Activated T-cell treated with anti-CD3 and anti-CD28 coated beads, Interleukin-2, amount 50 U/mL, for 1 hour (primary cell): ENCODE results near the gene RAB9A.
A peak's percentile ranks its signal among the peaks of the same experiment; 100 is the strongest.
"Not testable (repeated sequence)": the region's sequence is repeated elsewhere in the genome, so short reads cannot be mapped to it uniquely, and the experiment has no call there.

Source experiments
- DNase-seq: peaks from one replicate; pipeline ENCODE4 v3.0.0-alpha.2; 2020

Gene RAB9A

GRCh38 chrX:13703135-13703534, 14.2 kb downstream of the RAB9A start:
- DNase-seq = no peak

- DNase-seq = no peak
Measured at GRCh38 chrX:13703589-13703988, 14.7 kb downstream of the RAB9A start.

- no peak for DNase-seq
Measured at GRCh38 chrX:13711141-13711540, 22.2 kb downstream of the RAB9A start.

DNA sequence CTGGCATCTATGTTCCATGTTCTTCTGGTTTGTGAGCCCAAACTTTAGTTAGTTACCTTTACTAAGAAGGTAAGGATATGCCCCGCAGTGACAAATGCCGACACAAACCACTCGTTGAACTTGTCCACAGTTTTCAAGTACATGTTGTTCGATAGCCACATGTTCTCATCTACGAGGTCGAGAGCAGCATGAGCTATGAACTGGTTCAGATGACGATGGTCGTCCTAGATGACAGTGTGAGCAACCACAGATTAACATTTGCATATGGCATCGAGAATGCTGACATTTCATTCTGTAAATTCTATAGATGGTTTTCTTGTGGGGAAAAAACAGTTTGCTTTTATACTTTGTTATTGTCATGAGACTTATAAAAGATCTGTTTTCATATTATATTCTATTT, 27.5 kb downstream of the RAB9A start:
- no peak for DNase-seq

DNA sequence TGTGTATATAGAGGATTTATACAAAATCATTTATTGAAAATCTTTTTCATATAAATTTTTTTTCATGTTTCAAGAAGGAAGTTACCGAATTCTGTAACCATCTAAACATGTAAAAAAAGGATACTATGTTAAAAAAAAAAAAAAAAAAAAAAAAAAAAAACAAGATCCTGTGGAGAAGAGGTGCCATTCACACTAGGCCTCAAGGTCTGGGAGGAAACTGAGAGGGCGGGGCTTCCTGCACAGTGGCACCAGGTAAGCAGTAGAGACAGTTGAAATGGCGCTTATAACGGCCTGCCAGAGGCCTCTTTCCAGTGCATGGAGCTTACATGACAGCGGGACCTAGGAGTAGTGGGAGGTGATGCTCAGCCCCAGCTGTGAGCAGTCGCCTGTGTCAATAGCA, 28.0 kb downstream of the RAB9A start:
- peak; percentile 31 for DNase-seq

GRCh38 chrX:13717700-13718472, 29.0 kb downstream of the RAB9A start:
- no peak for DNase-seq

DNA sequence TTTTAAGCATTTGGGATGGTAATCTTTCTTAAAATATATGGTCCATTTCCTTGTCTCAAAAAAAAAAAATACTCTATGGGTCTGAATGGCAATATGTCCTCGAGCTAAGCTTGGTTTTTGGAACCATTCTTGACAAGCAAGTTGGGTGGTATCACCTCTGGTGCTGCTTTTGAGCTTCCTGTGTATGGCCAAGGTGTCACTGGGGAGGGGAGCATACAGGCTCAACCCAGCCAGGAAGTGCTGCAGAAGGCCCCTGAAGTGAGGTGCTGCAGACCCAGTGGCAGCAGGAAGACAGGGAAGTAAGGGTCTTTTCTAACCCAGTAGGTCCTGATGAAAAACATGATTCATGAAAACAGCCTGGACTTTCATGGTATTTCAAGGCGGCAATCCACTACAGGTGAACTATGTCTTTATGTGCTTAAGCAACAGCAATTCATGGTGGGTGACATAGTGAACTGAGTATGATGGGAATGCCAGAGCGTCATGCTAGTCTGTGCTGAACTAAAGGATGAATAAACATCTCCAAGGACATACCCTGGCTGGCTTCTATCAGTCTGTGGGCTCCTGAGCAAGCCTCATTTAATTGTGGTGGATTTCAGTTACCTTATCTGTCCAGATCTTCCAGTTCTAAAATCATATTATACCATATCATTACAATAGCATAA, 30.4 kb downstream of the RAB9A start:
- DNase-seq = no peak

DNA sequence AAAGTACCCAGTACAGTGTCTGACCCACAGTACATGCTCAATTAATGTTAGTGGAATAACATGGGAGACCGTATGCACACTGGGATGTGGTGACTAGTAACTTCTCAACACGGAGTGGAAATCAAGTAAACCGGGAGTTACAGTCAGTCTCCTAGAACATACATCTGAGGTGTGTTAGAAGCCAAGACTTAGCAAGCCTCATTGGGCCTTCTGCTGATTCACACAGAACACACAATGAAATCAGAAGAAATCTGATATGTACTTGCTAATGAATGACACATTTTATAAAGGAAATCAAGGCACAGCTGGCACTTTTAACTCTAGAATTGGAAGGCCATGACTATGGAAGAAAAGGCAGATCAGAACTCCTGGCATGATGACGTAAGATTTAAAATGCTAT, 32.4 kb downstream of the RAB9A start:
- no peak for DNase-seq

DNA sequence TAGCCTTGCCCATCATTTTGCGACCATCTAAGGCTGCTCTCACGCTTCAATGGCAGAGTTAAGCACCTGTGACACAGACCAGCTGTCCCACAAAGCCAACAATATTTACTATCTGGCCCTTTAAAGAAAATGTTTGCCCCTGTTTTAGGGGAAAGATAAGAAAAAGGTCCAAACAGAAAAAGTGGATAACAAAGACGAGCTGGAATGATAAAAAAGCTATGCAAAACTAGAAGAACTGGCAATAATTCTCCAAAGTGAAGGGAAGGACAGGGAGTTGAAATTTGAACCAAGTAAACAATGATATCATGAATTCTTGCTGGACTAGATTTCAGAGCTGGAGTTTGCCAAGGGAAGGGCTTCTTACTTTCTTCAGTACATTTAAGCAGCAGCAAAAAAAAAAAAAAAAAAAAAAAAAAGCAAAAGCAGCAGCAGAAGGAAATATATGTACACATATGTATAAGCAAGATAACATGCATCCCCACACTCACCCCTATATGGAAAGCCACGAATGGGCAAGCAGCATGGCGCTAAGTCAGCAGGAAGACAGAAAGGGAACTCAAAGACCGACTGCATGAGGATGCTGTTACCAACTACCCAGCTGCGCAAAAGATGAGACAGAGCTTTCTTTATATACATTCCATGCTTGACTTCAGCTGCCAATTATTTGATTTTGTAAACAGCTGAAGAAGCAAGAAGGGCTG, 33.0 kb downstream of the RAB9A start:
- DNase-seq = no peak

DNA sequence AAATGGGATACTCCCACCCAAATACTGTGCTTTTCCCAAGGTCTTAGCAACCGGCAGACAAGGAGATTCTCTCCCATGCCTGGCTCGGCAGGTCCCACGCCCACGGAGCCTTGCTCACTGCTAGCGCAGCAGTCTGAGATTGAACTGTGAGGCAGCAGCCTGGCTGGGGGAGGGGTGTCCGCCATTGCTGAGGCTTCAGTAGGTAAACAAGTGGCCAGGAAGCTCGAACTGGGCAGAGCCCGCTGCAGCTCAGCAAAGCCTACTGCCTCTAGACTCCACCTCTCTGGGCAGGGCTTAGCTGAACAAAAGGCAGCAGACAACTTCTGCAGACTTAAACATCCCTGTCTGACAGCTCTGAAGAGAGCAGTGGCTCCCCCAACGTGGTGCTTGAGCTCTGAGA, 36.0 kb downstream of the RAB9A start:
- DNase-seq = peak; percentile 42

DNA sequence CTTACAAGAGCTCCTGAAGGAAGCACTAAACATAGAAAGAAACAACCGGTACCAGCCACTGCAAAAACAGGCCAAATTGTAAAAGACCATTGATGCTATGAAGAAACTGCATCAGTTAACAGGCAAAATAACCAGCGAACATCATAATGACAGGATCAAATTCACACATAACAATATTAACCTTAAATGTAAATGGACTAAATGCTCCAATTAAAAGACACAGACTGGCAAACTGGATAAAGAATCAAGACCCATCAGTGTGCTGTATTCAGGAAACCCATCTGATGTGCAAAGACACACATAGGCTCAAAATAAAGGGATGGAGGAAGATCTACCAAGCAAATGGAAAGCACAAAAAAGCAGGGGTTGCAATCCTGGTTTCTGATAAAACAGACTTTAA, 37.7 kb downstream of the RAB9A start:
- DNase-seq = not testable (repeated sequence)

DNA sequence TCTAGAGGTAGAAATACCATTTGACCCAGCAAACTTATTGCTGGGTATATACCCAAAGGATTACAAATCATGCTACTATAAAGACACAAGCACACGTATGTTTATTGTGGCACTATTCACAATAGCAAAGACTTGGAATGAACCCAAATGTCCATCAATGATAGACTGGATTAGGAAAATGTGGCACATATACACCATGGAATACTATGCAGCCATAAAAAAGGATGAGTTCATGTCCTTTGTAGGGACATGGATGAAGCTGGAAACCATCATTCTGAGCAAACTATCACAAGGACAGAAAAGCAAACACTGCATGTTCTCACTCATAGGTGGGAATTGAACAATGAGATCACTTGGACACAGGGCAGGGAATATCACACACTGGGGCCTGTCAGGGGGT, 41.6 kb downstream of the RAB9A start:
- not testable (repeated sequence) for DNase-seq

DNA sequence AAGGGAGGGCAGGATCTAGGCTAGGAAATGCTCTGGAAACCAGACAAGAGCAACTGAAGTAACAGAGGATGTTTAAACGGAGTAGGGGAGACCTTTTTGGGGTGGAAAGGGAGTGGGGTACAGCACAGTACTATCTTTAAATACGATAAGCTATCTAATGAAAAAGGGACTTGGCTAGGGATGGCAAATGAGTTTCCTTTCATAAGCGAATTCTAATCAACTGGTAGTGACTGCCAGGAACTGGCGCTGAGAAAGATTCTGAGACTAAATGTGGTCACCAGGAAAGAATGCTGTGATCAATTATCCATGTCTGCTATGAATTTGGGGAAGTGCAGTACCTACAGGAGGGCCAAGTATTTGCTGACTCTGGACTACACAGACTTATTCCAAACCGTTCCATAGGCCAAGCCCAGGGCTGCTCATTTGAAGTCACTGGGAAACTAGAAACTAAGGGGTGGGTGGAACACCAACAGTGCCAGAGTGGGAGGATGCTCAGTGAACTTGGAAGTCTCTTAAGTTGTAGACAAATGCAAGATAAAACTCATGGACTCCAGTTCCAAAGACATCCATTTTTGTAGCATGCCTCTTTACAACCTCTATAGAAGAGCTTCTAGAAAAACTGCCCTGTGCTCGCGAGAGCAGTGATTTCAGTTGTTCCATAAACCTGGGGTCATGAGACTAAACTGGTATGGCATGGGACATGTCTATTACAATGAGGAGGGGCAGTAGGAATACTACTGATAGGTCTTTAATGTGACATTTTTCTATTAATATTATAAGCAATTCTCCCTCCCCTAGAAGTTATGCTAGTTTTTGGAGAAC, 43.5 kb downstream of the RAB9A start:
- no peak for DNase-seq

DNA sequence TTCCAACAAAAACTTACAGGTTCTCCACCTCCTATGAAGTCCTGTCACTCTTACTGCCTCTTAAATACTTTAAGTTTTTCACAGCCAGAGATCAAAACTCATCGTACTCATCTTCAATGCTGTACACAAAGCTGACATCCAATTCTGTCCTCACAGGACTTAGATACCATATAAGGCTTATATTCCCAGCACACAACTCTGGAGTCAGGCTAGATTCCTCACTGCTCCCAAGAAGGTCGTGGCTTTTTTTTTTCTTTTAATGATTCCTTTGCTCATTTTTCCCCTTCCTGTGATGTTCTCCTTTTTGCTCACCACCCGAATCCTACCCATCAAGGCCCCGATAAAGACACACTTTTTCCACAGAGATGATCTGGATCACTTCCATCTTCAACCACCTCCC, 44.6 kb downstream of the RAB9A start:
- no peak for DNase-seq

GRCh38 chrX:13734278-13735172, 45.6 kb downstream of the RAB9A start, which contains the start of the genes OFD1 and TRAPPC2:
OFD1 (plus strand) TSS chrX:13734748; CDS start chrX:13735072, 324 bp downstream.
TRAPPC2 (minus strand) TSS chrX:13734620; CDS start chrX:13719963, 14,657 bp downstream.
- DNase-seq = peak; percentile 90

- DNase-seq = no peak
Measured at GRCh38 chrX:13741695-13742094, 52.8 kb downstream of the RAB9A start.

GRCh38 chrX:13742397-13743176, 53.7 kb downstream of the RAB9A start:
- peak; percentile 31 for DNase-seq

DNA sequence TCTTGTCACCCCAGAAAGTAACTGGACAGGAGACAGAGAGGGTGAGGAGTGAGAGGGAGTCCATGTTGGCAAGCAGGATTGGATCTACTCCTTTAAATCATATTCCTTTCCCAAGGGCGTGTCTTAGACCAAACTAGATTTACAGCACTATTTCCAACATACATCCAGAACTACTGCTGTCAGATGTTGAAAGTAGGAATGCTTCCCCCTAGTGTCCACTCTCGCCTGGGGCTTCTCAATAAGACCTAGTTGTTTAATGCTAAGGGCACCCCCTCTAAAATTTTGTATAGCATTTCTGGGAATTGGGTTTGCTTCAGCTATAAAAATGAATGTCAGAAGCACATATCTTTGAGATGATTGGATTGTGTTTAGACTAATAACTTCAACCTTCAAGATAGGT, 58.9 kb downstream of the RAB9A start:
- no peak for DNase-seq

GRCh38 chrX:13748486-13748885, 59.6 kb downstream of the RAB9A start:
- no peak for DNase-seq

GRCh38 chrX:13750204-13750603, 61.3 kb downstream of the RAB9A start:
- DNase-seq = no peak

DNA sequence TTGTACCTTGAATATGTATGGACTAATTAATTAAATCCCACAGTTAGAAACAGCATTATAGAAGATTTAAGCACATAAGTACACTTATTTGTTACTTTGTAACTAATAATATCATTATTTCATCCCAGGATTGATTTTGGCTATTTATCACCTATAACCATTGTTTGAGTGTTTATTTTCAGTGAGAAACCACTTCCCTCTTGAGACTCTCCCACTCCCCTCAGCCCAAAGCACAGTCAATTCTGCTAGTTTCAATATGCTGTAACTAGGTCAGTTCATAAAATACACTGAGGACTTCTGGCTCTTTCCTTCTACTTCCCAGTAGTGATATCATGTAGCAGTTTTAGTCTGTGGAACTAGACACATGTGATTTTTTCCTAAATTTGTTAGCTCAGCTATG, 61.9 kb downstream of the RAB9A start:
- no peak for DNase-seq
